ENCODE results near the gene PKM.
"Not testable (repeated sequence)": the region's sequence is repeated elsewhere in the genome, so short reads cannot be mapped to it uniquely, and the experiment has no call there.

Gene PKM

DNA sequence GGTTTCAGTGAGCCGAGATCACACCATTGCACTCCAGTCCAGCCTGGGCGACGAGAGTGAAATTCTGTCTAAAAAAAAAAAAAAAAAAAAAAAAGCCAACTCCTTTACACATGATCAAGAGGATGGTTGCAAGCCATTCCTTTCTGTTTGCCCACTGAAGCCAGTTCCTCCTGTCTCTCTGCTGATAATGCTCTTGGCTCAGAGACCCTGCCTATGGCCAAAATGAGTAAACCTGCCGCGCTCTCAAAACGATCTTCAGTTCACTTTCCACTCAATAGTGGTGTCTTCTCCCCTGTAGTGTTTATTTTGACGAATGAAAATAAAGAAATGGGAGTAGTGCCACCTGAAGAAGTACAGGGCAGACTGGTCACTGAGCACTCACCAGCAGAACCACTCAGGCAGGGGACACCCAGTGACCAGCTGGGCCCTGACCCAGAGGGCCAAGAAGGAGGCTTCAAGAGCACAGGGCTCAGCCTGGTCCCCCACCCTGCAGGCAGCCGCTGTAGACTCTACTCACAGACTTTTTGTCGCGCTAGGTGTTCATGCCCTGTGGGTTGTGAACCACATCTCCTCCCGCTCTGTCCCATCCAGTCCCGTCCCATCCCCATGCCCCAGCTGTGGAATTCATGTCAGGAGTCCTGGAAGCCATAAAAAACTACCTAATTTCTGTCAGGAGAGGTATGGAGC lies 57.0 kb downstream of the PKM start:
- in situ Hi-C loops (cut with MboI; ENCODE audit: low sequenced_read_pairs), result no loop called here

DNA sequence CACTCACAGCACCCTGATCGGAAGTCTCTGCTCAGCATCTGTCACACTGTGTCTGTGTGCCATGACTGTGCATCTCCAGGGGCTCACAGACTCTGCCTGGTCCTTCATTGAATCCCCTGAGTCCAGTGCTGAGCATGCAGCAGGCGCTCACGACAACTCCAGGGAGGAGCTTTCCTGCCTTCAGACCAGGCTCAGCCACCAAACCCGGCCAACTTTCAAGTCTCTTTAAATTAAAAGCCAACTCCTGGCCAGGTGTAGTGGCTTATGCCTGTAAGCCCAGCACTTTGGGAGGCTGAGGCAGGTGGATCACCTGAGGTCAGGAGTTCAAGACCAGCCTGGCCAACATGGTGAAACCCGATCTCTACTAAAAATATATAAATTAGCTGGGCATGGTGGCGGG lies 57.6 kb downstream of the PKM start:
- Histone ChIP-seq H3K27me3 (ENCODE audit: low read depth) (peaks cover 10% of the 10 kb centered on the region; the same call in 1 of the 2 replicates), H3K36me3 (replicated peaks) (no peaks in the 10 kb centered on the region), H3K4me1 (no peaks in the 10 kb centered on the region), H3K4me3 (no peak overlapping the region), H3K9me3 (no peaks in the 10 kb centered on the region)
- in situ Hi-C loops (cut with MboI; ENCODE audit: low sequenced_read_pairs), result no loop called here
- DNase-seq (ENCODE audit: low spot score in 2 of 2), result no peak

More for the DNA sequence above, 57.0 kb downstream of the PKM start:
- Histone ChIP-seq H3K36me3 (replicated peaks) (no peaks in the 10 kb centered on the region), H3K4me1 (no peaks in the 10 kb centered on the region), H3K4me3 (no peak overlapping the region), H3K27me3 (ENCODE audit: low read depth) (peaks cover 10% of the 10 kb centered on the region; the same call in 1 of the 2 replicates), H3K9me3 (no peaks in the 10 kb centered on the region)
- no peak for DNase-seq (ENCODE audit: low spot score in 2 of 2)

DNA sequence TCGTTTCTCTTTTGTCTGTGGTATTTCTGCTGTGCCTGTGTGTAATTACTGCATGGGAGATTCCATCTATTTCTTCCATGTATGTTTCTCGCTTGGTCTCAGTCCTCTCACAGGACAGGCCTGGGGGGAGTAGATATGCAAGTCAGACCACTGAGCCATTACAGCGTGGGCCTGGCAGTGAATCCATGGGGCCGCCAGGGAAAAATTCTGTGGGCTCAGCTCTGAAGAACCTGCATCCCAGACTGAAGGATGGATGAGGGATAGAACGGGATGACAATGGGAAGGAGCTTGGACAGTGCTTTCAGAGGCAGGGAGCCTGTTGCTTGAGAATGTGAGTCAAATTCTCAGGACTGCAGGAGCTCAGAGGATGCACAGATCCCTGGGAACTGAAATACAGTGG lies 58.2 kb downstream of the PKM start:
- Histone ChIP-seq H3K27me3 (ENCODE audit: low read depth) (peaks cover 10% of the 10 kb centered on the region; the same call in 1 of the 2 replicates), H3K4me3 (no peak overlapping the region), H3K9me3 (no peaks in the 10 kb centered on the region), H3K36me3 (replicated peaks) (no peaks in the 10 kb centered on the region), H3K4me1 (no peaks in the 10 kb centered on the region)
- in situ Hi-C loops (cut with MboI; ENCODE audit: low sequenced_read_pairs), result no loop called here
- DNase-seq (ENCODE audit: low spot score in 2 of 2), result no peak

DNA sequence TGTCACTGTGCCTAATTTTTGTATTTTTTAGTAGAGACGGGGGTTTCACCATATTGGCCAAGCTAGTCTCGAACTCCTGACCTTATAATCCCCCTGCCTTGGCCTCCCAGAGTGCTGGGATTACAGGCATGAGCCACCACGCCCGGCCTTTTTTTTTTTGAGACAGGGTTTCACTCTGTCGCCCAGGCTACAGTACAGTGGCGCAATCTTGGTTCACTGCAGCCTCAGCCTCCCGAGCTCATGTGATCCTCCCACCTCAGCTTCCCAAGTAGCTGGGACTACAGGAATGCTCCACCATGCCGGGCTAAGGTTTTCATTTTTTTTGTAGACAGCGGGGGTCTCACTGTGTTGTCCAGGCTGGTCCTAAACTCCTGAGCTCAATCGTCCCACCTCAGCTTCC lies 59.0 kb downstream of the PKM start:
- in situ Hi-C loops (cut with MboI; ENCODE audit: low sequenced_read_pairs); H3K36me3 ChIP-seq (replicated peaks); H3K9me3 ChIP-seq; DNase-seq (ENCODE audit: low spot score in 2 of 2); H3K4me1 ChIP-seq; H3K4me3 ChIP-seq: not testable (repeated sequence)
- peaks cover 10% of the 10 kb centered on the region; the same call in 1 of the 2 replicates for H3K27me3 ChIP-seq (ENCODE audit: low read depth)

DNA sequence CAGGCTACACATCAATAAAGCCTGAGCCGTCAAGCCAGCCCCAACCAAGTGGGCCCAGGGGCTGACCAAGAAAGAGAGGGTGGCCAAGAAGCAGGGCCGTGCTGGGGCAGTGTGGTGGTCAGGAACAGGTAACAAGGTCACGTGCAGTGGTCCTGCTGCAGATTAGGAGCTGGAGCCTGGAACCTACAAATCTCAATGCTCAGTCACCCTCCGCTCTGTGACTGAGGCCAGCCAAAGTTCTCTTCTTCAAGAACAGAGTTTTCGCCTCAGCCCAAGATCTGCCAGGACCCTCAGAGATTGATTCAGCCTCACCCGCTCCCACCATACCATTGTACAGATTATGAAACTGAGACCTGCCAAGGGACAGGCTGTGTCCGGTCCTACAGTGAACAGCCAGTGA lies 60.3 kb downstream of the PKM start:
- no peaks in the 10 kb centered on the region; the same call in 1 of the 2 replicates for H3K9me3 ChIP-seq
- in situ Hi-C loops (cut with MboI; ENCODE audit: low sequenced_read_pairs), result no loop called here
- no peak for DNase-seq (ENCODE audit: low spot score in 2 of 2)
- H3K4me1 ChIP-seq, result no peaks in the 10 kb centered on the region
- no peak overlapping the region for H3K4me3 ChIP-seq
- H3K27me3 ChIP-seq (ENCODE audit: low read depth), result peaks cover 8% of the 10 kb centered on the region; the same call in 1 of the 2 replicates
- no peaks in the 10 kb centered on the region for H3K36me3 ChIP-seq (replicated peaks)

DNA sequence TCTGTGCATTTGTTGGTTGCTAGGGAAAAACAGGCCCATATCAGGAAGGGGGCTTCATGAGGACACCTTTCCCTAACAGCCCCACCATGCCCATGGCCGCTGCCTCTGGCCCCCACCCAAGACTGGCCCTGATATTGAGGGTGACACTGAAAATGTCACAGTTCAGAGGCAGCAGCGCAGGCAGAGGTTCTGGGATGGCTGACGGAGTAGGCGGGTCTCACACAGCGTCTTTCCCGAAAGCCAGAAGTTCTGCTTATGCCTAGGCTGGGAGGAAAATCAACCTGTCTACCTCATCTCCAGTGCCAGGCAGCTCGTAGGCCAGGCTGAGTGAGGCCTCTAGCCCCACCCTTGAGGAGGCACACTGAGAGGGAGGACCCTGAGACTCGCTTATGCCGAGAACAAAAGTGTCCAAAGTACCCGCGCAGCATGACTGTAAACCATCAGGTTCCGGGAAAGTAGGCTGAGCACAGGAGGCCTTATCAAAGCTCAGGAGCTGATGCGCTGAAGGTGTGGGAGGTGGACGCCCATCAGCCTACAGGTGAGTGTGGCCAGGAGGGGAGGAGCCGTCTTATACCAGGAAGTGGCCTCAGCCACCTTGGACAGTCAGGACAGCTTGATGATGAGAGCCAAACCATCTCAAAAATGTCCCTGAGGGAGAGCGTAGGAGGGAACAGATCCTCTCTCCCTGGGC lies 60.9 kb downstream of the PKM start:
- in situ Hi-C loops (cut with MboI; ENCODE audit: low sequenced_read_pairs), result no loop called here
- Histone ChIP-seq H3K36me3 (replicated peaks) (no peaks in the 10 kb centered on the region), H3K4me1 (no peaks in the 10 kb centered on the region), H3K9me3 (no peaks in the 10 kb centered on the region; the same call in 1 of the 2 replicates), H3K4me3 (no peak overlapping the region), H3K27me3 (ENCODE audit: low read depth) (peaks cover 7% of the 10 kb centered on the region; the same call in 1 of the 2 replicates)
- DNase-seq (ENCODE audit: low spot score in 2 of 2), result no peak

DNA sequence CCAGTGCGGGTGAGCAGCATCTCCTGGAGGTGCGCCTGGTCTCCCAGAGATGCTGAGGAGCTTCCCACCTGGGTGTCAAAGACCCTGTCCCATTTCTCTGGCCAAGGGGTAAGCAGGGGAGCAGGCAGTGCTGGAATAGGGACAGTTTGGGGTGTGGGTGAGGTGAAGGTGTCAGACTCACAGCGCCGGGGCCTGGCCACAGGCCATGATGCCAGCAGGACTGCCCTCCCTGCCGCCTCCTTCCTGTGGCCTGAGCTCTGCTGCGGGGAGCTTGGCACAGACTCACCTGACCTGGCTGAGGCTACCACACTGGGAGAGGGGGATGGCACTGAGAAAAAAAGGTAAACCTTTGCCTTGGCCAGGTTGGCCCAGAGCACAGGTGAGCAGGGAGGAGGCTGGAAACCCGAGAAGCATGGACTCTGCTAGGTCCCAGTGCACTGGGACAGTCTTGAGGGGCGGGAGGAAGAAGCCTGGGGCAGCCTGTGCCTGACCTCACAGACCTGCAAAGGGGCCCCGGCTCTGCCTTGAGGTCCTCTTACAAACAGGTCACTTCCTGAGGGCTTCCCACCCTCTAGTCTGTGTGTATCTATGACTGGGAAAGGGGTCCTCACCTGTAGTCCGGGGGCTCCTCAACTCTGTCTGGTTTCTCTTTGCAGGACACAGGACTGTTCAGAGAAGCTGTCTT lies 61.6 kb downstream of the PKM start:
- in situ Hi-C loops (cut with MboI; ENCODE audit: low sequenced_read_pairs), result no loop called here
- H3K27me3 ChIP-seq (ENCODE audit: low read depth), result peaks cover 2% of the 10 kb centered on the region; the same call in 1 of the 2 replicates
- H3K9me3 ChIP-seq, result no peaks in the 10 kb centered on the region; the same call in 1 of the 2 replicates
- DNase-seq (ENCODE audit: low spot score in 2 of 2), result no peak
- H3K4me1 ChIP-seq, result no peaks in the 10 kb centered on the region
- H3K4me3 ChIP-seq, result no peak overlapping the region
- H3K36me3 ChIP-seq (replicated peaks), result no peaks in the 10 kb centered on the region

- no peak for DNase-seq (ENCODE audit: low spot score in 2 of 2)
- peaks cover 2% of the 10 kb centered on the region for H3K27me3 ChIP-seq (ENCODE audit: low read depth)
- no peak overlapping the region for H3K4me3 ChIP-seq
- H3K9me3 ChIP-seq, result no peaks in the 10 kb centered on the region; the same call in 1 of the 2 replicates
- H3K36me3 ChIP-seq (replicated peaks), result no peaks in the 10 kb centered on the region
- H3K4me1 ChIP-seq, result no peaks in the 10 kb centered on the region
- in situ Hi-C loops (cut with MboI; ENCODE audit: low sequenced_read_pairs), result no loop called here
Observed at GRCh38 chr15:72168808-72169190, 62.2 kb downstream of the PKM start.

GRCh38 chr15:72168131-72168807 lies 62.7 kb downstream of the PKM start:
- in situ Hi-C loops (cut with MboI; ENCODE audit: low sequenced_read_pairs), result no loop called here
- H3K27me3 ChIP-seq (ENCODE audit: low read depth), result peaks cover 2% of the 10 kb centered on the region

DNA sequence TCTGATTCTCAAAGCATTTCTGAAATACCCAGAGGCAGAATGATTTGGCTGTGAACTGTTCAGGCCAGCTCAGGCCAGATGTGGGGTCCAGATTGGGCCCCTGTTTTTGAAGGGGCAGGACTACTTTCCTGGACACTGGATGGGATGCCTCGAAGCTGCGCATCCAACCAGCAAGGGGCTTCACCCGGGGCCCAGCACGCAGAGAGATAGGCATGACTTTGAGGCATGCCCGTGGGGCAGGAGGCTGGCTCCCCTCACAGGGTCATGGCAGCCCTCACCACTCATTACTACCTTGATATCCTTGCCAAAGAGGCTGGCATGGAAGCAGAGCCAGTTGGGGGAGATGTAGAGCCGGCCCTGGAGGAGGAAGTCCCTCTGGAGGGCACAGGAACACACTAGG lies 63.5 kb downstream of the PKM start:
- Histone ChIP-seq H3K9me3 (no peaks in the 10 kb centered on the region; the same call in 1 of the 2 replicates), H3K4me1 (no peaks in the 10 kb centered on the region), H3K27me3 (ENCODE audit: low read depth) (peaks cover 2% of the 10 kb centered on the region; the same call in 1 of the 2 replicates), H3K4me3 (no peak overlapping the region), H3K36me3 (replicated peaks) (no peaks in the 10 kb centered on the region)
- in situ Hi-C loops (cut with MboI; ENCODE audit: low sequenced_read_pairs), result no loop called here
- no peak for DNase-seq (ENCODE audit: low spot score in 2 of 2)

More at GRCh38 chr15:72168131-72168807, 62.7 kb downstream of the PKM start:
- no peaks in the 10 kb centered on the region for H3K4me1 ChIP-seq
- H3K9me3 ChIP-seq, result no peaks in the 10 kb centered on the region; the same call in 1 of the 2 replicates
- no peak for DNase-seq (ENCODE audit: low spot score in 2 of 2)
- H3K36me3 ChIP-seq (replicated peaks), result no peaks in the 10 kb centered on the region
- H3K4me3 ChIP-seq, result no peak overlapping the region

DNA sequence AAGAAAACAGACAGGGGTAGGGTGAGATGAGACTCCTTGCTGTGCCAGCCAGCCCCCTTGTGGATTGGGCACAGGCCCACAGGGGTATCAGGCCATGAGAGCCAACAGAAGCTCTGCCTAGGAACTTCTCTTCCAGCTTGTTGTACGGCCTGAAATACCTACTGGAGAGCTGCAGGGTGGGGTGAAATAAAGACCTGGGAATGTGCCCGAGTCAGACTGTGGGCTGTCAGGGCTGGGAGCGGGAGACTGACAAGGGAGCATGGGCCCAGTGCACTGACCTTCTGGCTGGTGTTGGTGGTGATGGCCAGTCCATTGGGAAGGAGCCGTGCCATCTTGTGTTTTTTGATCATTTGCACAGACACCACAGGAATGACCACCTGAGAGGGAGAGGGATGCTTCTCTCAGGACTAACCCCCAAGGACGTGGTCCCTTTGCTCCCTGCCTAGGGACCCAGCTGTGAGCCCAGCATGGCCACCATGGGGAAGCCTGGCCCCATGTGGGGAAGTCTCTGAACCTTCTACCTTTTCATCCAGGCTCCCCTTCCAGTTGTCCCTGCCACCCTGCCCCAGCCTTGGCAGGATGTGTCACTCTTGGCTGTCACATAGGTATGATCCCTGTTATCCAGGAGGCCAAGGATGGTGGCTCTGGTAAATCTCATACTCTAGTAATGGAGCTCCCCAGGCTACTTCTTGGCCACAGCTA lies 64.1 kb downstream of the PKM start:
- Histone ChIP-seq H3K4me1 (no peaks in the 10 kb centered on the region), H3K9me3 (no peaks in the 10 kb centered on the region; the same call in 1 of the 2 replicates), H3K27me3 (ENCODE audit: low read depth) (peaks cover 2% of the 10 kb centered on the region; the same call in 1 of the 2 replicates), H3K4me3 (no peak overlapping the region), H3K36me3 (replicated peaks) (no peaks in the 10 kb centered on the region)
- no peak for DNase-seq (ENCODE audit: low spot score in 2 of 2)
- in situ Hi-C loops (cut with MboI; ENCODE audit: low sequenced_read_pairs), result no loop called here

GRCh38 chr15:72163719-72164118 lies 67.3 kb downstream of the PKM start:
- H3K9me3 ChIP-seq, result no peaks in the 10 kb centered on the region; the same call in 1 of the 2 replicates
- H3K36me3 ChIP-seq (replicated peaks), result no peaks in the 10 kb centered on the region
- in situ Hi-C loops (cut with MboI; ENCODE audit: low sequenced_read_pairs), result no loop called here
- no peaks in the 10 kb centered on the region; the same call in 1 of the 2 replicates for H3K27me3 ChIP-seq (ENCODE audit: low read depth)
- H3K4me3 ChIP-seq, result no peak overlapping the region
- no peaks in the 10 kb centered on the region for H3K4me1 ChIP-seq
- DNase-seq (ENCODE audit: low spot score in 2 of 2), result no peak

DNA sequence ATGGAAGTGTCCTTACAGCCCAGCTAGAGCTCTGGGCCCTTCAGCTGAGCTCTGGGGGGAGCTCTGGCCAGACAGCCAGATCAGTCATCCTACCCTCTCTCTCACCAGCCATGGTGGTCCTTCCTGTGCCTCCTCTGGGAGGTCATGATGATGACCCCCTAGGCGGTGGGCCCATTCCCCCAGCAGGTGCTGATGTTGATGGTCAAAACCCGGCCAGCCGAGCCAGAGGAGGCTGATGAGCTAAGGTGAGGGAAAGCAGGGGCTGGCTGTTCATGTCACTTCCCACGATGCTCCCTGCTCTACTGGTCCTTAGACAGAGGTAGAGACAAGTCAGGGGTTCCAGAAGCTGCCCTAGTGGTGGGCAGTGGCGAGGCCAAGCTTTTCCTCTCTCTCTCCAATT lies 68.4 kb downstream of the PKM start:
- in situ Hi-C loops (cut with MboI; ENCODE audit: low sequenced_read_pairs), result no loop called here
- no peak overlapping the region for H3K4me3 ChIP-seq

More for the DNA sequence above, 68.4 kb downstream of the PKM start:
- no peaks in the 10 kb centered on the region for H3K36me3 ChIP-seq (replicated peaks)
- no peaks in the 10 kb centered on the region for H3K4me1 ChIP-seq
- DNase-seq (ENCODE audit: low spot score in 2 of 2), result no peak
- no peaks in the 10 kb centered on the region; the same call in 1 of the 2 replicates for H3K9me3 ChIP-seq
- no peaks in the 10 kb centered on the region; the same call in 1 of the 2 replicates for H3K27me3 ChIP-seq (ENCODE audit: low read depth)
